GM19023 (cell line): ENCODE measurements around the gene ENTPD6.
"Not testable (repeated sequence)": the region's sequence is repeated elsewhere in the genome, so short reads cannot be mapped to it uniquely, and the experiment has no call there.

Source experiments
- ATAC-seq: cut with Tn5 transposase; IDR thresholded peaks from one replicate; pipeline ENCODE4 v1.9.1; 2021; ENCODE audit warnings: mild to moderate bottlenecking, moderate library complexity; ENCODE audit not compliant: unreplicated experiment

Gene ENTPD6

DNA sequence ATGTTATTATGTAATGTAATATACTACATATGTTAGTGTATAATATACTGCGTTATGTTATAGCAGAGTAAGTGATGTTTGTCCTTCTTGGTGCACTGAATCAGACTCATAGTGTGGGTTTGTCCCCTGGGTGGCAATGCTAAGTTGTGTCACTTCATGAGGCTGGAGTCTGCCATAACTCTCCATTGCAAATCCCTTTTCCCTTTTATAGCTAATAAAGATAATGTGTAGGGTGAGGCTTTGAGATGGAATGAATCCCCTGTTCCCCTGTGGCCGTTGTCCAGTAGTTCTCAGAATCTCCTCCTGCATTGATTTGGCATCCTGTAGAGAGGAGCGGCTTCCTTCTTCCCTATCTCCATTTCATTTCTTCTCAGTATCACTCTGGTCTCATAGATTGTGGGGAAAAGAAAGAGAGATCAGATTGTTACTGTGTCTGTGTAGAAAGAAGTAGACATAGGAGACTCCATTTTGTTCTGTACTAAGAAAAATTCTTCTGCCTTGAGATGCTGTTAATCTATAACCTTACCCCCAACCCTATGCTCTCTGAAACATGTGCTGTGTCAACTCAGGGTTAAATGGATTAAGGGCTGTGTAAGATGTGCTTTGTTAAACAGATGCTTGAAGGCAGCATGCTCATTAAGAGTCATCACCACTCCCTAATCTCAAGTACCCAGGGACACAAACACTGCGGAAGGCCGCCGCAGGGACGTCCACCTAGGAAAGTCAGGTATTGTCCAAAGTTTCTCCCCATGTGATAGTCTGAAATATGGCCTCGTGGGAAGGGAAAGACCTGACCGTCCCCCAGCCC, 45.5 kb downstream of the ENTPD6 start:
- not testable (repeated sequence) for ATAC-seq

DNA sequence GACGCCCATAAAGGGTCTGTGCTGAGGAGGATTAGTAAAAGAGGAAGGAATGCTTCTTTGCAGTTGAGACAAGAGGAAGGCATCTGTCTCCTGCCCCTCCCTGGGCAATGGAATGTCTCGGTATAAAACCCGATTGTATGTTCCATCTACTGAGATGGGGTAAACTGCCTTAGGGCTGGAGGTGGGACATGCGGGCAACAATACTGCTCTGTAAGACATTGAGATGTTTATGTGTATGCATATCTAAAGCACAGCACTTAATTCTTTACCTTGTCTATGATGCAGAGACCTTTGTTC, 46.1 kb downstream of the ENTPD6 start:
- ATAC-seq: not testable (repeated sequence)

GRCh38 chr20:25242231-25242630, 46.7 kb downstream of the ENTPD6 start:
- ATAC-seq: no peak

- ATAC-seq: no peak
Measured at GRCh38 chr20:25243416-25243979, 48.0 kb downstream of the ENTPD6 start.

DNA sequence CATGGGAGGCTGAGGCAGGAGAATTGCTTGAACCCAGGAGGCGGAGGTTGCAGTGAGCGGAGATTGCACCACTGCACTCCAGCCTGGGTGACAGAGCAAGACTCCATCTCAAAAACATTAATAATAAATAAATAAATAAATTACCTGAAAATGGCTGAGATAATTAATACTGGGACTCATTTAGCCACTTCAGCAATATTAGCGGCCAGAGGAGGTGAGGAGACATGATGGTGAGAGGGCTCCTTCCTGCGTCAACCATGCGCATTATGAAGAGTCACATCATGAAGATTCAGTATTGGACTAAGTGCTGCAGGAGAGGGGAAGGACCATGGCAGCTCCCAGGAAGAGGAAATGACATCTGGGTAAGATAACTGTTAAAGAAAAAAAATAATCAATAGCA, 49.5 kb downstream of the ENTPD6 start:
- ATAC-seq: no peak

- no peak for ATAC-seq
Measured at GRCh38 chr20:25245461-25245860, 49.9 kb downstream of the ENTPD6 start.

DNA sequence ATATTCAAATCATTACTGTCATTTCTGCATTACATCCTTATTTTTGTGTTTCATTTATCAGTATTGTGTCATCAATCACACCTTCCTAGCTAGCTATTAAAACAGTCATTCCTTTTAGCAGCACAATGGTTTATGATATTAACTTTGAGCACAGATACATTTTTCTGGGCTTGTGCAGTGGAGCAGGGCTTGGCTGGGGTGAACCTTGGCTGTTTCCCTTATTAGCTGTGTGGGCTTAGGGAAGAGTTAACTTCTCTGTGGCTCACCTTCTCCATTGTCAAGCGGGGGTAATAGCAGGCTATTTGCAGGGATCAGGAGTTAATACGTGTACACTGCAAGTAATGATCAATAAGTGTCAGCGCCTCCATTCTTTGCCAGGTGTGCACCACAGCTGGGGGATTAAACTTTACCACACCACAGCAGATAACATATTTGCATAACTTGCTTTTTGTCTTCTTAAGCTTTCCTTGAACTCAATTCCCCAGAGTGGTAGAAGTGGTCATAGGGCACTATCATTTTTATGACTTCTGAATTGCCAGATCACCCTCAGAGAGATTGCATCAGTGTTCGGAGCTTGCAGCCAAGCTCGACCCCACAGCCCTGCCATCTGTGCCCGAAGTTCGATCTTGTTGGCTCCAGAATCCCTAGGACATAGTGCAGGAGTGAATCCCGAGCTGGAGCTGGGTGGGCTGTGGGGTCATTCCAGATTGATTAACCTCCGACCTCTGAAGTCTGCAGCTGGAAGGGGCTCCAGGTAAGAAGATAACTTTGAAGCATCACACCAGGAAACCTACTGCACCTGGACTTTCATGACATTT, 50.9 kb downstream of the ENTPD6 start:
- no peak for ATAC-seq

- ATAC-seq: peak; percentile 3
Measured at GRCh38 chr20:25247000-25247517, 51.5 kb downstream of the ENTPD6 start.

- peak; percentile 37 for ATAC-seq
Measured at GRCh38 chr20:25247518-25247955, 52.0 kb downstream of the ENTPD6 start.

DNA sequence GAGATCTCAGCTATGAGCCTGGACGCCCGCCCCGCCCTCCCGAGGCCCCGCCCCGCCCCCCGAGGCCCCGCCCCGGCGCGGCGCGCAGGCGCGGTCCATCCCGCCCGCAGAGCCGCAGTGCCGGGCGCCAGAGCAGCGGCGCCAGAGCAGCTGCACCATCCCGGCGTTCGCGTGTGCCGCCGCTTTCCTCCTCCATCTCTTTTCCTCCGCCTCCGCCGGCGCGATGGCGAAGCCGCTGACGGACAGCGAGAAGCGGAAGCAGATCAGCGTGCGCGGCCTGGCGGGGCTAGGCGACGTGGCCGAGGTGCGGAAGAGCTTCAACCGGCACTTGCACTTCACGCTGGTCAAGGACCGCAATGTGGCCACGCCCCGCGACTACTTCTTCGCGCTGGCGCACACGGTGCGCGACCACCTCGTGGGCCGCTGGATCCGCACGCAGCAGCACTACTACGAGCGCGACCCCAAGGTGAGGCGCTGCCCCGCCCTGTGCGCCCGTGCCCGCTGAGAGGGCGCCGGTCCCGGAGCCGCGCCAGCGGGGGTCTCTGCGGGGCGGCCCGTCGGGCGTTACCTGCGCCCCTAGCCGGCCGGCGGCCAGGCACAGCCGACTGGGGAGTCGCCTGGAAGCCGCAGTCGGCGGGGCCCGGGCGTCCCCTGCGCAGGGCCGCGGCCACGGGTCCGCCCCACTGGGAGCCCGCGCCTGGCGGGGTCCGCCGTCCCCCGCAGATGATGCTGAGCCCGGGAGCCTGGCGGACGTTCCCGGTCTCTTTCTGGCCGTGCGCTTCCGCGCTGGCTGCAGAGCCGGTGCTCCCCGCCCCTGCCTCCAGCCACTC, 52.7 kb downstream of the ENTPD6 start, which contains the start of gene PYGB:
Gene PYGB, plus strand, starts transcription at position 130 of the 830 bp plus-strand sequence. Its CDS starts 94 bp downstream, at position 224.
- peak; percentile 69 for ATAC-seq

DNA sequence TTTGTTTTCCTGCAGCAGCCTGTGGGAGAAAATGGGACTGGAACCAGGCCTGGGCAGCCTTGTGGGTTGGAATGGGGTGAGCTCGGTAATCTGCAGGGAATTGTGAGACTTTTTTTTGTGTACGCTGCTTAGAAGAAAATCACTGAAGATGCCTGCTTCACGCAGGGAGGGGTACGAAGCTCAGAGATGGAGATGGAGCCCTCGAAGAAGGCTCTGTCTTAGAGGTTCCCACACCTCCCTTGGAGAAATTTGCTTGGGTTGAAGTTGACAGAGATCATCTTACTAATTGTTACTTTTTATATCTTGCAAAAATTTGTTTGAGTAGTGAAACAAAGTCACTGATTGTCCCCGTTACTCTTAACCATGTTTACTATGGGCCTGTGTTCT, 53.3 kb downstream of the ENTPD6 start:
- no peak for ATAC-seq

GRCh38 chr20:25249198-25249931, 53.9 kb downstream of the ENTPD6 start:
- no peak for ATAC-seq

GRCh38 chr20:25250508-25250907, 55.0 kb downstream of the ENTPD6 start:
- no peak for ATAC-seq

DNA sequence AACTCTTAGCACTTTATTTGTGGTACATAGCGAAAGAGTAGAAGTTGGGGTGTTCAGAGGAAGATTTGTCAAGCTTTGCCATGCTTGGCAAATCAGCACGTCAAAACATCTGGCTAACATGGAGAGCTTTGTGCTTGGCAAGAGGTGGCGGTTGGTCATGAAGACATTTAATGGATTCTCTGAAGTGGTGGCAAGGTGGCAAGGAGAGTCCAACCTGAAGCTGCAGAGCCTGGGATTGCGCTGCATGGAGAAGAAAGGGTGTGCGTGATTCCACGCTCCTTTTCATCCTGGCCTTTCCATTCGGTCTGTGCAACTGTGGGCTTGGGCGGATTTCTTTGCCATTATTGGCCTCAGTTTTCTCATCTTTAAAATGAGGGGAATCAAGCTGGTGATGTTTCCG, 55.5 kb downstream of the ENTPD6 start:
- ATAC-seq: no peak

GRCh38 chr20:25251558-25251957, 56.0 kb downstream of the ENTPD6 start:
- ATAC-seq: no peak

DNA sequence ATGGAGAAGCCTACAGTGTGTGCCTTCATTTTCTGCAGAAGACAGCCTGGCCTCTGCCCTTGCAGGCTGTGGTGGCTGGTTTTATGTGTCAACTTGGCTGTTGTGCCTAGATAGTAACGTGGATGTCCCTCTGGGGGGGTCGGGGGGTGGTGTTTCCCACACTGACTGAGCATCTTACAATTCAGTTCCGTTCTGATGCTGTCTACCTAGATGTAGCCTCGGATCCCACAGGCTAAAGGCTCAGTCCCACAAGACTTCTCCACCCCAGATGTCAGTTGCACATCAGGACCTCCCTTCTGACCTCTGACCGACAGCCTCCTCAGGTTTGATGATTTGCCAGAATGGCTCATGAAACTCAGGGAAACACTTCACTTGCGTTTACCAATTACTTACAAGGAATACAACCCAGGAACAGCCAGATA, 56.7 kb downstream of the ENTPD6 start:
- no peak for ATAC-seq

DNA sequence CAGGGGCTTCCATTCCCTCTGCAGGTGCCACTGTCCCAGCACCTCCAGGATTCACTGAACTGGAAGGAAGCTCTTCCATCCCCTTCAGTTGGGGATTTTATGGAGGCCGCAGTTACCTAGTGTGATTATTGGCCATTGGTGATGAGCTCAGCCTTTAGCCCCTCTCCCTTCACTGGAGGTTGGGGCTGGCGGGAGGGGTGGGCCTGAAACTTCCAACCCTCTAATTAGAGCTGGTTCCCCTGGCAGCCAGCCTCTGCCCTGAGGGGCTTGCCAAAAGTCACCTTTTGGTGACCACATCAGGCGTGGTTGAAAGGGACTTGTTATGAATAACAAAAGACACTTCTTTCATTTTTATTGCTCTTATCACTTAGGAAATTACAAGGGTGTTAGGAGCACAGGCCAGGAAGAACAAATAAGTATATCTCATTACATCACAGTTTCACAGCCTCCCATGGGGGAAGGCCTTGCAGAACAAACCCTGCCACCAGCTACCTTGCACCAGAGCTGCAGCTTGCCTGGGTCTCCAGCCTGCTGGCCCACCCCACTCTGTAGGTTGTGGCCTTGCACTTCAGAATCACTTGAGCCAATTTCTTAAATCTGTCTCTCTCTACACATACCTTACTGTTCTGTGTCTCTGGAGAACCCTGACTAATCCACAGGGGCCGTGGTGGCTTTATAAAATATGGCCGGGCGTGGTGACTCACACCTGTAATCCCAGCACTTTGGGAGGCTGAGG, 57.3 kb downstream of the ENTPD6 start:
- no peak for ATAC-seq

GRCh38 chr20:25253606-25254275, 58.2 kb downstream of the ENTPD6 start:
- no peak for ATAC-seq

DNA sequence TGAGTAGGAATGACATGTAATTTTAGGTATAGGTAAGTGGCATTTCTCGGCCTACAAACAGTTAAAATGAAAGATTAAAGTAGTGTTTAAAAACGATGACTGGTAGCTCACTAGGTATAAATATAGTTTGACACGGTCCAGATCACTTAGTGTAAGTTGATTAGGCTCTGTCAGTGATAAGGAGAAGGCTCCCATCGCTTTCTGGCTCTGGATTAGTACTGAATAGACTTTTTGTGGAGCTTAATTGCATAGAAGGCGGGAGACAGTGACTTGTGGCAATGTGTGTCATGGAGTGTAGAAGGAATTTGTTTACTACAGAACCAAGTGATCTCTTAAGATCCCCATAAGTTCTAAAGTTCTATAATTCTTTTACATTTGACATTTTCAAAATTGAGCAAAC, 59.1 kb downstream of the ENTPD6 start:
- ATAC-seq: no peak
